Urothelium cell line (cell line): Measurements from ENCODE around the gene GDPD4.
A peak's percentile ranks its signal among the peaks of the same experiment; 100 is the strongest.

Experiments used
- DNase-seq: peaks from one replicate; pipeline ENCODE4 v3.0.0; 2011; ENCODE audit warnings: low spot score, mixed read lengths
- FAIRE-seq: peaks from 2 replicates; lab custom pipeline; 2011; peaks lifted over from hg19 to GRCh38; lab: Jason Lieb, UNC

The GDPD4 gene, protein sequence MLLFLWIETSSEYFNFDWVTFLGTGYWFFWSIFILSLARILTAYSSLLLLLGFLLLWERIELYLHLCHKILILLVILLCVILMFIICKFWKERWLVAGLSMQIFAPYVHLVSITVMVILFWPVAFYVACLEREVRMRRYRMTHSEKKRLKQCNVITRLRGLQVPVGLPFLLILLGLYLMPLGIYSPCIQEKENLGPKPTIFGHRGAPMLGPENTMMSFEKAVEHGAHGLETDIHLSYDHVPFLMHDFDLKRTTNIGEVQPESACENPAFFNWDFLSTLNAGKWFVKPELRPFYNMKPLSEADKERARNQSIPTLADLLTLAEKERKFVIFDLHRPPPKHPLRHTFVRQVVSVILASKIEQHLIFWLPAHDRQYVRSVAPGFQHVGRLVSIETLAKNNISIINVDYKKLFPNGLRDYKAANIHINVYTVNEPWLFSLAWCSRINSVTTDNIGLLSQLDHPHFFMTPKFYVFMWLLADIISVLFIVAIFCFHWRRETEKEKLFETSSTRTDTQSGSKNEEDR

DNA sequence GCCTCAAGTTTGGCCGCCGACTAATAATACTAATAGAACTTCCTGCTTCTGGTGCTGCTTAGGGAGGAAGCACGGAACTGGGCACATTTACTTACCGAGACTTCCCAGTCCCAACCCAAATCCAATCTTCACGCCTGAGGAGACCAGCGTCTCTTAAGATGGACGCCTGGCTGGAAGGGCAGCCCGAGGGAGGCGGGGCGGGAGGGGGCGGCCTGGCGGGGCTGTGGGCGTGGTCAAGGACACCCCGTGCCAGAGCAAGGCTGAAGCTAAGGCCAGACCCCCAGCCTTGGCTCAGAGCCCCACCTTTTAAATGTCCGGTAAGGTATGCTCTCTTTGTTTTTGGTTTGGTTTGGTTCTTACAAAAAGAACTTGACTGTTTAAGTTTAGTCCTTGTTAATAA, at the start of gene GDPD4:
Gene GDPD4 (minus strand): TSS at position 177 of the 400 bp plus-strand sequence. CDS start 16,549 bp downstream, outside the sequence.
- no peak for DNase-seq
- no peak for FAIRE-seq

DNA sequence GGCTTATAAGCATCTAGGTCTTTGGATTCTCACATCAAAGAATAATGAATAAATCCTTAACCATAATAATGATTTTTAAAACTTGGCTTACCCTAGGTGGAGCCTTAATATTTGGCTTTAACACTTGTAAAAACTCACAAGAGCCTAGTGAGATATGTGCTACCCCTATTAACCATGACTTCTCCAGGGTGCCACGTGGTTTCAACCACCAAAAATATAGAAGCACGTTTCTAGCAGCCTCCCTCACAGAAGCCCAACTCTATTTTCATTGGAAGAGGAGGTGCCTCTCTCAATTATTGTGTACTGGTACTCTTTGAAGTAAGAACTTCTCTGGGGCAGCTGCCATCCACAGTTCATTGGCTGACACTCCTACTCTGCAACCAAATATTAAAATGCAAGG, 46.5 kb upstream of the GDPD4 start:
- FAIRE-seq (no peak), DNase-seq (no peak)

DNA sequence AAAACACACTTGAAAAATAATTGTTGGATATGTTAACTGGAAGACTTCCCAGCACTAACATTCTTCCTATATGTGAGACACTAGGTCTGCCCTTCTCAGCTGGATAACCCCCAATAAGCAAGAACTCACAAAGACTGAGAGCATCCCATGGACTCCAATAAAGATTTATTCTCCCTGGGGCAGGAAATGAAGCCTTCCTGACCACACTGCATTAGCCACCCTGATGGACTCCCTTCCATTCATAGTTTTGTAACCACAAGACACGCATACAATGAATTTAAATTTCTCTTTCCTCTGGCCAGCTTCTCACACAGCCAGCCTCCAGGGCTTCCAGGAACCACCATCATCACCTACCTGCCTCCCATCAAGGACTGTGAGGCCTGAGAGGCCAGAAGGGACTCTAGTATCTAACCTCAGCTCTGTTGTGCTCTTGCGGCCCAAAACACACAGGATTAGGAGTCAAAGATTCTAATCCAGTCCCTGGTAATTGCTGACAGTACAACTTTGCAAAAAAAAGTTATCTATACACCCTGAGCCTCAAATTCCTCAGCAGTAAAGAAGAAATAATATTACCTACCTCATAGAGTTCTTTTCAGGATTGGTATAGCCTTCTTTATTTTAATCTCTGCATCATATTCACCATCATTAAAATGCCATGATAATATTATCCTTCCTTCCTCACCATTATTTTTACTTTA, 45.6 kb upstream of the GDPD4 start:
- FAIRE-seq: no peak
- DNase-seq: peak; percentile 6

DNA sequence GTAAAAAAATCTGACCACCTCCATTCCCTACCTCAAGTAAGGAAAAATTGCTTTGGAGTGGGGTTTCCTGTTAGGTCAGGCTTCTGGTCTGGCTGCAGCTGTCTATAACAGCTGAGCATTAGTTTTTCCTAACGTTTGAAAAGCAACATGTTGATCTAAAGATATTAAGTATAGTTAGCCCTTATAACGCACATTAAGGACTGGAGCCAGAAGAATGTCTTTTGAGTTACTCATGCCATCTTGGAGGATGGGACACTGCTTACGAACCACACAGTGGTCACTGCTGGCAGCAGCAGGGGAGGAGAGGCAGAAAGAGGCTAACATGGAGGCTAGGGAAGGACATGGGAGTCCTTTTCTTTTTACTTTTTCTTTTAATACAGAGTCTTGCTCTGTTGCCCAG, 44.1 kb upstream of the GDPD4 start:
- peak; percentile 85 for FAIRE-seq
- no peak for DNase-seq

DNA sequence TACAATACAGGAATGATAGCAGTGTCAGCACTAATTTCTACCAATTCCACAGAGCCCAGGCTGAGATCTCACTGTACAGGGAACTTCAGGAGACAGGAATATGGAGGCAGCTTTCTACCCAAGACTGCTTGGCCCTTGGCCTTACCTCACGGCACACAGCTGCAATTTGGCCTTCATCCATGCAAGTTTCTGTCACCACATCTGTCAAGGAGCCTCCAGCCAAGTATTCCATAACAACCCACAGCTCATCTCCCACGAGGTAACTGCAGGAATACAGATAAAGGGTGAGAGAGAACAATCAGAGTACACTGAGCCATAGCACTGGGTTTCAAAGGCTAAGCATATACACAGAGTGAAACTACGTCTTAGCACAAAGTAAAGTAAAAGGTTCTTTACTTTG, 39.0 kb upstream of the GDPD4 start:
- no peak for DNase-seq
- no peak for FAIRE-seq

DNA sequence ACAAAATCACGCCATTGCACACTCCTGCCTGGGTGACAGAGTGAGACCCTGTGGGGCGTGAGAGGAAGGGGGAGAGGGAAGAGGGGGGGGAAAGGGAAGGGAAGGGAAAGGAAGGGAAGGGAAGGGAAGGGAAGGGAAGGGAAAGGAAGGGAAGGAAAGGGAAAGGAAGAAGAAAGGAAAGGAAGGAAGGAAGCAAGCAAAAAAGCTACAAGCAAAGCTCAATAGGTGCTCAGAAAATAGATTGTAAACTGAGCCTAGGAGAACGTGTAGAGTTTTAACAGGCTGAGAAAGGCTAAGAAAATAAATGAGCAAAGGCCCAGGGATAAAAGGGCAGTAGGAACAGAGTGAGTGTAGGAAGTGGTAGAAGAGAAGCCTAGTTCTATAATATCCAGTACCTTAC, 30.8 kb upstream of the GDPD4 start:
- FAIRE-seq: no peak
- DNase-seq: no peak

DNA sequence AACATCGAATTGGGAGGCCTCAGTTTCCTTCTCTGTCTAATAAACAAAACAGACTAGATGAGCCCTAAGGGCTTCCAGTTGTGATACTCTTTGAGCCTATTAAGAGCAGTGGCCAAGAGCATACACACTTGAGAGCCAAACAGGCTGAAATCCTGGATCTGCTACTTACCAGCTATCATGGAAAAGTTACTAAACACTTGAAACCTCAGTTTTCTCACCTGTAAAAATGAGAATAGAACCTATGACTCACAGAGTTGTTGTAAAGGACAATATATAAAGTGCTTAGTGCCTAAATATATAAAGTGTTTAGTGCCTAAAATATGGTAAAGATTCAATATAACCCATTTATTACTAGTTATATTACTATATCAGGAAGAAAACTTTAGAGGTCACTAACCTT, 23.7 kb upstream of the GDPD4 start:
- FAIRE-seq: no peak
- DNase-seq: no peak

DNA sequence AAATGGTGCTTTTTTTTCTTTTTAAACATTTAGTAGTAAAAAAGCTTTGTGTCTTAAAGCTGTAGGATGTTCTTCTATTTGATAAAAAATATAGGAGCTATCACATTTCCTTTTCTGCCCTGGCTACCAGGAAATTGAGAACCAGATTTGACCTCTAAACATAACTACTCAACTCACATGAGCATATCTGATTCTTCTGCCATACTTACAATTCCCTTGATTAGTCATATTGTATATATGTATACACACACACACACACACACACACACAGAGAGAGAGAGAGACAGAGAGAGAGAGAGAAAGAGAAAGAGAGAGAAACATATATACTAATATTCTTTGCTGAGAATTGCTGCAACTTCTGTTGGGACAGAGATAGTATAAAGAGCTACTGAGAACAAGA, 23.0 kb upstream of the GDPD4 start:
- FAIRE-seq (no peak), DNase-seq (no peak)

DNA sequence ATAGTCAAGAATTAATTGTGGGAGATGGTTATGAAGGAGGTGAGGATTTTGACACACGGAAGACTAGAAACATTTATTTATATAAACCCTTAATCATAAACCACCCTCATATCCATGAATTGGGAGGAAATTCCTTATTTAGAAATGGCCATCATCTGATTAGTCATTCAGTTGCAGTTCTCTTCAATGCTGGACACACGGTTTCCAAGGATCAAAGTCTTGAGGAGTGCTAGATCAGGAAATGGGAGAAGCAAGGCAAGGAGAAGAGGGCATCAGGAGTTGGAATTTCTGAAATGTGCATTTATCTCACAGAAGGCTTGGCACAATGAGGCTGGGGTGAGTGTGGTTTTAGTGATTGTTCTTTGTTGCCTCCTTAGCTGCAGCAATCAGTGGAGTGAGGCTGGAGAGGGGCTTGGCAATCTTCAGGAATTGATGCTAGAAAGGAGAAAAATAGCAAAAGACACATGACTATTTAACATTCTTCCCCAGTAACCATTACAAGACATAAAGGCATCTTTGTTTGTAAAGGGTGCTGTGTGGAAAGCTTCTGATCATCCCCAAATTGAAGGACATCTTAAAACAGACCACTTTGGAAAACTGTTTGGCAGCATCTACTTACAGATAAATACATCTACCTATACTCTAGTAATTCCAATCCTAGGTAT, 21.6 kb upstream of the GDPD4 start:
- no peak for FAIRE-seq
- DNase-seq: no peak

DNA sequence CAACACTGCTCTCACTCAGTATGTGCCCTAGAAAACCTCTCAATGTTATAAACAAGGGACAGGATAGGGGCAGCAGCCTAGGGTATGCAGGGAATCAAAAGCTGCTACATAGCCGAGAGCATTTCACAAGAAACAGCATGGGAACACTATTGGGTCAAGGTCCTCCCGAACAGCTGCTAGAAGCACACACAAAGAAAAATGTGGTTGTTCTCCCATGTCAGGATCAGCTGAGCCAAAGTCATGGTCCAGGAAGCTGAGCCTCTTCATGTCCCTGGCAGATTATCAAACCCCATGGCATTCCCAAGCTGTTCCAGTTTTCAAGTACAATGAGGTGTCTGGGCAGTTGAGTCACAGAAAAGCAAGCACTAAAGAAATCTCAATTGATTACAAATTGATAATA, 21.0 kb upstream of the GDPD4 start:
- FAIRE-seq: no peak
- DNase-seq: no peak

DNA sequence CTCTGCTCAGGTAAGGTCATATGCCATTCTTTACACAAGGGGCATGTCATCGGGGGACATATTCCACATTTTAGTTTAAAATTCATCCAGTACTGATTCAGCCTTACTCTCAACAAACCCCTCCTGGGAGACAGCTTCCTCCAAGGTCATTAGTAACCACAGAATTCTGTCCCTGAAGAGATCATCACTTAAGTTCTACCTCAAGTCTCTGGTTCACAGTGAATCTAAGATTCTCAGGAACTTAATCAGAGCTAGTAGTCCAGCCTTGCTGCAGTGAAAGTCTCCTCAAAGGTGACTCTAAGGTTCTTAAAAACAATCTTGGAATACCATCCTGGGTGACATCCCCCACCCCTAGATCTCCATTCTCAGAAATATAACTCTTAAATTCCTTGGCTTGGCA, 18.9 kb upstream of the GDPD4 start:
- no peak for FAIRE-seq
- no peak for DNase-seq

DNA sequence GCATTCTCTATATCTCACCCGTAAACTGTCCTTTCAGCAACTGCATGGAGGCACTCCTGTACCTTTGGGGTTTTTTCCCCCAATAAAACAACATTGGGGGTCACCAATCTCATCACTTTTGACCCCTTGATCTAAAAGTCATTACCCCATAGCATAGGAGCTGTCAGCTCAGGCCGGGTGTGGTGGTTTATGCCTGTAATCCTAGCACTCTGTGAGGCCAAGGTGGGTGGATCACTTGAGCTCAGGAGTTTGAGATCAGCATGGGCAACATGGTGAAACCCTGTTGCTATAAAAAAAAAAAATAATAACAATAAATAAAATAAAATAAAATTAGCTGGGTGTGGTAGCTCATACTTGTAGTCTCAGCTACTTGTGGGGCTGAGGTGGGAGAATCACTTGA, 17.1 kb upstream of the GDPD4 start:
- no peak for FAIRE-seq
- DNase-seq: no peak

DNA sequence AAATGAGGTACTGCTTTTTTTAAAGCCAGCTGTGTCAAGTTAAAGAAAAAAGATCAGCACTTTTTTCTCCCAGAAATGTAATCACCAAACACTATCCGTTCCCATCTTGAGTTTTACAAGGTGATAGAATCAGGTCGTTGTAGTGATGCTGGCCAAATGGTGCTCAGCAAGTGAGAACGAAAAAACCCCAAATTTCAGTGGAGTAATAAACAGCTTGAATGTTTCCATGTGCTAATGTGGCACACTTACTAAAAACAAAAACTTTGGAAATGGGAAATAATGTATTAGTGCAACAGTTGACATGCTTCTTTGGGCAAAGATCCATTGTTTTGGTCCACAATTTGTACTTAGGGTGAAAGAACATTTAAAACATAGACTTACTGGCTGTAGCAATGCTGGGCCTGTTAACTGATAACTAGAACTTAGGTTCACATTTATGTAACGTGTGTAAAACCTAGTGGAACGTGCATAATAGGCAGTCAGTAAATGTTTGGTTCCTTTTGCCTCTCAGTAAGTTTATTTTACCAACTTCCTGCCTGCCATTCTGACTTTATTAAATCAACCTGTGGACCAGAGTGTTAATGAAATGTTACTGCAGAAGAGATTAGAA, 15.4 kb upstream of the GDPD4 start:
- FAIRE-seq (no peak), DNase-seq (no peak)

DNA sequence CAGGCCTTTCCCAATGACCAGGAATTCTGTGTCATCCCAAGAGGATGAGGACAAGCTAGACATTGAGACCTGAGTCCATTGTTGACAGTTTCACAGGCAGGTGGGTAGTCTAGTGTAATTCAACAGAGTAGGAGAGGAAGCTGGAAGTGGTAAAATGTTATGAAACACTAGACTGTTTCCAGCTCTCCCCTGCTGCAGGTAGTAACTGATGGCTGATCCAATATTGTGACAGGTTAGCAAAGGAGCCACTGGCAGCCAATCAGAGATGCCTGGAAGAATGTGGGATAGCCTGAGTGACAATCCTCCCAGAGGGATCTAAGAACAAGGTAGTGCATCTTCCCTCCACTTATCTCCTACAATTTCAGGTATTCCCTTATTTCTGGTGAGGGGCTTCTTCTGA, 10.6 kb upstream of the GDPD4 start:
- FAIRE-seq (no peak), DNase-seq (no peak)

DNA sequence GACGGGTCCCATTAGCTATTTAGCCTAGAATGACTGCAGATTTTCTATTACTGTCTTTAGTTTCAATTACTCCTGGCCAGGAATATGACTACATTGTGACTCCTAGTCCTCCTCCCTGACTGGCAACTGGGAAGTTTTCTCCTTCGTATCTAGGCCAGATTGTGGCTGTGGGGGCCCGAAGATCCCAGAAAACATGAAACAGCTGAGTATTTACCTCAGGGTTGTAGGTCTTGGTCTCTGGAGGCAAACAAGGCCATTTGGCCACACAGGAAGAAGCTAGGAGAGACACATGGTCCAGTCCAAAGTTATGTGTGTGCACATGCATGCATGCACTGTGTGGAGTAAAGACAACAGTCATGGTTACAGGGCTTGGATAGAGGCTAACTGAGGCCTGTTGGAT, 10.2 kb upstream of the GDPD4 start:
- no peak for FAIRE-seq
- no peak for DNase-seq

DNA sequence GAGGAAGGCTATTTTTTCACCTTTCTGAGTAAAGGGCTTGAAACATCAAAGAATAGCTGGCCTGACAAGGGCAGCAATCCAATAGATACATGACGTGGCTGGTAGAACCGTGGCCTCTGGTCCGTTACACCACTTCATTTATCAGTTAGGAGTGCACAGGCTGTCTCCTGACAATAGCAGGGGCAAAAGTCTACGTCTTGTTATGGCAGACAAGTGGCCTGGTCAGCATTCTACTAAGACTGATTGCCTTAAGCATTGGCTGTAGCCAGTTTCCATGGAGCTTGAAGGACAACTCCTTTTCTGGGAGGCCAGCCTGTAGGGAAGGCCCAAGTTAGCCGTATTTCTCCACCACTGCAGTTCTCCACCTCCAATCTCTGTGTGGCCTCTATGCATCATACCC, 9.2 kb upstream of the GDPD4 start:
- DNase-seq (no peak), FAIRE-seq (no peak)

DNA sequence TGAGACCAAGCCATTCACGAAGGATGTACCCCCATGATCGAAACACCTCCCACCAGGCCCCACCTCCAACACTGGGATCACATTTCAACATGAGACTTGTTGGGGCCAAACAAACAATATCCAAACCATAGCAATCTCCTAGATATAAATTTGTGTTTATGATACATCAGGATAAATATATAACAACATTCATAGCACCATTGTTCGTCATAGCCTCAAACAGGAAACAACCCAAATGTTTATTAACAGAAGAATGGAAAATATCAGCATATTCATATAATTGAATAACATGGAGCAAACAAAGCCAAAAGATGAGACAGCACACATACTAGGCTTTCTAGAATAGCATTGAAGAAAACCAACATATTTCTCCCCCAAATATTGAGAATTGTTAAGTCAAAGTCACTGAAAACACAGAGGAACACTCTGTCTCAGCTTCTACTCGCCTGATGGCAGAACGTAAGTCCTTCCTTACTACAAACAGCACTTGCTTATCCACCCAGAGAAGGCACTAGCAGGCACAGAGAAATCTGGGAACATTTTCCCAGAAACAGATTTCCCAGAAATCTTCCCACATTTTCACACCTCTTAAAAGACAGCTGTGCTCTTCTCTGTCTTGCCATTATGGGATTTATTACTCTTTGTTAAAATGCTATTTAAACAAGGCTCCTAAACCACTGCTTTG, 8.1 kb upstream of the GDPD4 start:
- no peak for FAIRE-seq

DNA sequence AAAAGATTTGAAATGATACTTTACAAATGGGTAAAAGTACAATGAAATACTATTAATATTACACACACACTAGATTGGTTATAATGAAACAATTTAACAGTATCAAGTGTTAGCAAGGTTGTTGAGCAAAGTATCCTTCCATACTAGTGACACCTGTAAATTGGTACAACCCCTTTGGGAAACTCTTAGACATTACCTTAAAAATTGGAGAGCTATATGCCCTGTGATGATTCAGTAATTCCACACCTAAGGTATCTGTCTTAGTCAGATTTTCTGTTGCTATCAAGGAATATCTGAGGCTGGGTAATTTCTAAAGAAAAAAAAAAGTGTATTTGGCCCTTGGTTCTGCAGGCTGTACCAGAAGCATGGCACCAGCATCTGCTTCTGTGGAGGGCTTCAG, 7.4 kb upstream of the GDPD4 start:
- FAIRE-seq: no peak

More for the DNA sequence above, 8.1 kb upstream of the GDPD4 start:
- DNase-seq: no peak

DNA sequence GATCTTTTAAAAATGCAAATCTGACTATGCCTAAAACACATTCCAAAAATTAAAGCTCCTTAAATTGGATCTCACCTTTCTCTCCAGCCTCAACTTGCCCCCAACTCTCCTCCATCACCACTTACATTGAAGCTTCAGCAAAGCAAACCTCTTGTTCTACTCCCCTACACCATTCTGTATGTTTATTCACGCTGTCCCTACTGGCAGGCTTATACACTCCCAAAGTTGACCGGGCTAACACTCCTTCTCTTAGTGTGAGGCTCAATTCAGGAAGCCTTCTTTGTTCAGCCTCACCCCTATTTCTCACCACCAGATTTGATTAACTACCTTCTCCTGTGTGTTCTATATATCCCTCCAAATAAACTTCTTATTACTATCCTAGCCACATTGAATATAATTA, 1.8 kb upstream of the GDPD4 start:
- DNase-seq (no peak), FAIRE-seq (no peak)

More for the DNA sequence above, 7.4 kb upstream of the GDPD4 start:
- no peak for DNase-seq

DNA sequence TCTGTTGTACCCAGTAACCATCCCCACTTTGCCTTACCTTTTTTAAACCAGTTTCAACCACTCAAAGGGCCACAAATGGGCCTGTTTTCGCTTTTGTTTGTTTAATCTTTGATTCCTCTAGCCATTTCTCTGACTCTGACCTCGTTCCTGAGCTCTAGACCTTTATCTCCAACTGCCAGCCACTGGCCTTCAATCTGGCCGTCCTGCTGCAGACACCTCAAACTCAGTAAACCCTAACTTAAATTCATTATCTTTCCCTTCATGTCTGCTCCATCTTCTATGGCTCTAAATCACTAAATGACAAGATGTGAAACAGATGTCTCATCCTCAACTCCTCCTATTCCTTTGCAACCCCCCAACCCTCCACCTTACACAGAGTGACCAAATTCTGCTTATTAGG, 1.3 kb upstream of the GDPD4 start:
- FAIRE-seq (no peak), DNase-seq (no peak)

DNA sequence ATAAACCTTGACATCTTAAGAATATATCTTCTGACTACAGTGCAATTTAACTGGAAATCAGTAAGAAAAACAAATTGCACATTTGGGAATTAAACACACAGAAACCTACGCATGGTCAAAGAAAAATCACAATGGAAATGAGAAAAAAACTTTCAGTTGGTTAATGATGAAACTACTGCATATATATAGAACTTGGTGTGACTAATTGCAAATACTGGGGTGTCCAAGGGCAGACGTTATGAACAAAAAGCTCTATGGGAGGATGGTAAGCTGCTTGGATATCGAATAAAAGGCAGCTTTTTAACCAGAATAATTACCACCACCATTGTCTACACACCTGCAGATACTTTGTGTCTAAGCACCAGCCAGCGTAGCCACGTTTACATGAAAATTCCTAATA, 791 bp downstream of the GDPD4 start:
- DNase-seq (no peak), FAIRE-seq (no peak)
